BJ (cell line): ENCODE measurements around the gene TM4SF5. TPM values are rescaled to one million over a fixed set of nuclear protein-coding genes. Genes with fewer than 3 reads are reported as not detected.

Source experiments
- CTCF ChIA-PET: fragments of 350-600 bp; formaldehyde crosslinking; extraction: SDS; loops from one replicate; lab custom pipeline; 2021; ENCODE audit warnings: antibody characterized with exemption, inconsistent platforms; lab: Yijun Ruan, JAX
- POLR2A ChIA-PET: fragments of 300-600 bp; sonication (Branson Sonifier 250); formaldehyde crosslinking; extraction: SDS; loops from one replicate; lab custom pipeline; 2021; ENCODE audit warnings: antibody characterized with exemption; lab: Charles Lee
- DNase-seq: peaks from one replicate; pipeline ENCODE4 v3.0.0-alpha.2; 2011; ENCODE audit warnings: low read depth
- H3K27me3 ChIP-seq: 2 replicates; pipeline ENCODE4 v1.6.0; 2011; ENCODE audit warnings: low read length; ENCODE audit not compliant: control insufficient read depth, insufficient read depth
- H3K36me3 ChIP-seq: 2 replicates; pipeline ENCODE4 v1.5.1; 2011; ENCODE audit warnings: low read length; ENCODE audit not compliant: control insufficient read depth, insufficient read depth
- H3K4me3 ChIP-seq: 2 replicates; pipeline ENCODE4 v1.5.1; 2011; ENCODE audit warnings: low read depth, mild to moderate bottlenecking, control low read depth, low read length
- polyA plus RNA-seq: library from polyadenylated mRNA; depleted of rRNA; stranded (reverse); fragments of >200 nt; gene quantifications from 2 replicates; pipeline ENCODE4 v1.2.3, GENCODE V29; 2011
- TF ChIP-seq, protein P1 (sequence below): IDR thresholded peaks from 2 replicates; pipeline ENCODE4 v1.5.1; 2011; ENCODE audit warnings: low read depth, mild to moderate bottlenecking, control low read depth, inconsistent platforms, low read length, moderate library complexity; ENCODE audit not compliant: insufficient read depth

TM4SF5 gene
- polyA plus RNA-seq, 1 experiment = not detected

DNA sequence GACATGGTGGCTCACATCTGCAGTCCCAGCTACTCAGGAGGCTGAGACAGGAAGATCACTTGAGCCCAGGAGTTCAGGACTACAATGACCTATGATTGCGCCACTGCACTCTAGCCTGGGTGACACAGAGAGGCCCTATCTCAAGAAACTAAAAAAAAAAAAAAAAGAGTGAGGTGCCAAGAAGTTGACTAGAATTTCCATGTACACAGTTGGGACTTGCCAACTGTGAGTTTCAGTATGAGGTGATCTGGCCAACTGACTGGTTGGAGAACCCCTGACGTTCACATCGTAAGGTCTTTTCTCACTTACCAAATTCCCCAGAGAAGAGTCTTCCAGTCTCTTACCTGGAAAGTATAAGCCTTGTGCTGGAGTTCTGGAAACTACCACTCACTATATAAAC, 43.6 kb upstream of the TM4SF5 start:
- ChIA-PET POLR2A (no interaction called here), CTCF (no interaction called here)
- 0 out of 2 replicates have a peak, but pooled peaks cover 2% of the 10 kb centered on the region for H3K27me3 ChIP-seq
- no peak overlapping the region for H3K4me3 ChIP-seq
- TF ChIP-seq, protein P1, sequence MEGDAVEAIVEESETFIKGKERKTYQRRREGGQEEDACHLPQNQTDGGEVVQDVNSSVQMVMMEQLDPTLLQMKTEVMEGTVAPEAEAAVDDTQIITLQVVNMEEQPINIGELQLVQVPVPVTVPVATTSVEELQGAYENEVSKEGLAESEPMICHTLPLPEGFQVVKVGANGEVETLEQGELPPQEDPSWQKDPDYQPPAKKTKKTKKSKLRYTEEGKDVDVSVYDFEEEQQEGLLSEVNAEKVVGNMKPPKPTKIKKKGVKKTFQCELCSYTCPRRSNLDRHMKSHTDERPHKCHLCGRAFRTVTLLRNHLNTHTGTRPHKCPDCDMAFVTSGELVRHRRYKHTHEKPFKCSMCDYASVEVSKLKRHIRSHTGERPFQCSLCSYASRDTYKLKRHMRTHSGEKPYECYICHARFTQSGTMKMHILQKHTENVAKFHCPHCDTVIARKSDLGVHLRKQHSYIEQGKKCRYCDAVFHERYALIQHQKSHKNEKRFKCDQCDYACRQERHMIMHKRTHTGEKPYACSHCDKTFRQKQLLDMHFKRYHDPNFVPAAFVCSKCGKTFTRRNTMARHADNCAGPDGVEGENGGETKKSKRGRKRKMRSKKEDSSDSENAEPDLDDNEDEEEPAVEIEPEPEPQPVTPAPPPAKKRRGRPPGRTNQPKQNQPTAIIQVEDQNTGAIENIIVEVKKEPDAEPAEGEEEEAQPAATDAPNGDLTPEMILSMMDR = no peak
- DNase-seq = no peak
- H3K36me3 ChIP-seq = 0 out of 2 replicates have a peak, but pooled peaks cover under 1% of the 10 kb centered on the region

- no peak for DNase-seq
- Histone ChIP-seq H3K27me3 (peaks cover under 1% of the 10 kb centered on the region), H3K36me3 (0 out of 2 replicates have a peak, but pooled peaks cover 2% of the 10 kb centered on the region), H3K4me3 (no peak overlapping the region)
- ChIA-PET POLR2A (no interaction called here), CTCF (interaction anchor here (1.1 to 1.6 kb wide), 2 partner anchors 57 to 176 kb away, joined by 3 to 5 read pairs; no protein-coding TSS in a partner anchor)
- TF ChIP-seq, protein P1 = no peak
These were observed 38.6 kb upstream of the TM4SF5 start for GRCh38 chr17:4733073-4733531.

GRCh38 chr17:4734857-4735475, 36.7 kb upstream of the TM4SF5 start:
- Histone ChIP-seq H3K36me3 (0 out of 2 replicates have a peak, but pooled peaks cover 2% of the 10 kb centered on the region), H3K4me3 (no peak overlapping the region), H3K27me3 (peaks cover 9% of the 10 kb centered on the region)
- ChIA-PET POLR2A (no interaction called here), CTCF (interaction anchor here (1.1 kb wide), 1 partner anchor 170 kb away, joined by 3 read pairs; no protein-coding TSS in a partner anchor)
- TF ChIP-seq, protein P1 = no peak
- DNase-seq = no peak

DNA sequence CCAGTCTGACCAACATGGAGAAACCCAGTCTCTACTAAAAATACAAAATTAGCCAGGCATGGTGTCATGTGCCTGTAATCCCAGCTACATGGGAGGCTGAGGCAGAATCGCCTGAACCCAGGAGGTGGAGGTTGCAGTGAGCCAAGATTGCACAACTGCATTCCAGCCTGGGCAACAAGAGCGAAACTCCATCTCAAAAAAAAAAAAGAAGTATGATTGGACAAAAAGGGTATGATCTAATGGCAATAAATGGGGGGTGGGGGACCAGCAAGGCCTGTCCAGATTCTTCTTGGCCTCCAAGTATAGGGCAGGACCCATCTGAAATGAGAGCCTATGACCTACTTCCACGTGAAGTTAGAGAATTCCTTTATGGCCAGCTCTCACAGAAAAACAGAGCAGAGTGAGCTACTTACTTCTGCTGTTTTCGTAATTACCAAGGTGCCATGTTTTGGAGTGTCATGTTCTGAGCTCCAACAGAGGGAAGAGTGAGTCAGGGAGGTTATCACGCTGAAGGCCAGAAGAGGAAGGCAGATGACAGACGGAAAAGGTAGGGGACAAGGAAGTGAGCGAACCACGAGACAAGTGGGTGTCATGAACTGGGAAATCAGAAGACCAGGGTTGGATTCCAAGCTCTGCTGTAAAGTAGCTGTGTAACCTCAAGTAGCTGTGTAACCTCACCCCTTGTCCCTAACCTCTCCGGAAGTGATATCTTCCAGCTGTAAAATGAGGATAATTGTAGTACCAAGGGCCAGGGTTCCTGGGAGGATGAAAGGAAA, 35.6 kb upstream of the TM4SF5 start:
- no peak overlapping the region for H3K4me3 ChIP-seq
- no peak for DNase-seq
- TF ChIP-seq, protein P1 = no peak
- ChIA-PET POLR2A (no interaction called here), CTCF (interaction anchor here (1.4 kb wide), 1 partner anchor 53 kb away, joined by 4 read pairs; the partner anchor contains the start of gene GLTPD2)
- peaks cover 15% of the 10 kb centered on the region for H3K27me3 ChIP-seq
- 0 out of 2 replicates have a peak, but pooled peaks cover 2% of the 10 kb centered on the region for H3K36me3 ChIP-seq
